ENCODE measurements around the gene RNF13. TPM values are rescaled to one million over a fixed set of nuclear protein-coding genes. Genes with fewer than 3 reads are reported as not detected.
A peak's percentile ranks its signal among the peaks of the same experiment; 100 is the strongest.

RNF13 gene
- total and polyA plus RNA-seq, 2 of the 4 experiments (the other 2 are of a cell fraction), result 12.8 to 29.8 TPM

DNA sequence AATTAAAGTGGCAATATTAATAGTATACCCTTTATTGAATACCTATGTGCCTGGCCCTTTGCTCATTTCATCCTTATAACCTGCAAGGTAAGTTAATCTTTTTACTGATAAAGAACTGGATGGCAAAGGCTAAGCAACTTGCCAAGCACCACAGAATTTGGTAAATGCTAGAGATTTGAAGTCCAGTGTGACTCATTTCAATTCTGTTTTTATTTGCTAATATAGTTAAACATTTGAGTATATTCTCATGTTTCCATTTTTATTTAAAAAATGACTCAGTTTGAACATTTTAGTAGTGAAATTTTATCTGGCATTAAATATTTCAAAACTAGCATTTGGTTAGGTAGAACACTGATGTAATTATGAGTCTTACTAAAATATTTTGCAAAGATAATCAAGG is 146.4 kb downstream of the RNF13 start:
- Histone ChIP-seq H2AK9ac (replicated peaks; ENCODE audit: low read depth, low read length, poor library complexity) (no peak overlapping the region), H2BK5ac (ENCODE audit: low read depth, low read length, poor library complexity, severe bottlenecking) (no peak overlapping the region), H3K9me1 (ENCODE audit: insufficient read depth, low read length) (no peaks in the 10 kb centered on the region; the same call in 1 of the 2 replicates), H3K4me2 (ENCODE audit: low read depth, low read length) (no peak overlapping the region), H3K27me3 (ENCODE audit: control insufficient read depth, insufficient read depth, low read length) (no peaks in the 10 kb centered on the region), H3K4me3 (ENCODE audit: insufficient read depth, low read depth, low read length) (no peak overlapping the region), H3K9me3 (ENCODE audit: control insufficient read depth, insufficient read depth, low read length) (no peaks in the 10 kb centered on the region), H4K5ac (ENCODE audit: low read depth, low read length) (no peak overlapping the region), H2AFZ (replicated peaks; ENCODE audit: low read length, poor library complexity) (no peak overlapping the region), H2BK20ac (ENCODE audit: low read depth, low read length) (no peak overlapping the region), H3K36me3 (ENCODE audit: control insufficient read depth, insufficient read depth, low read length) (0 out of 2 replicates have a peak, but pooled peaks cover 3% of the 10 kb centered on the region), H3K27ac (ENCODE audit: insufficient read depth, low read length) (no peak overlapping the region), H2AK5ac (ENCODE audit: low read depth, low read length) (no peak overlapping the region), H3K4ac (ENCODE audit: low read depth, low read length) (no peak overlapping the region), H3K56ac (ENCODE audit: extremely low read depth, insufficient read depth, low read length) (no peak overlapping the region), H3K9ac (ENCODE audit: low read depth, low read length) (no peak overlapping the region), H4K91ac (ENCODE audit: insufficient read depth, low read depth, low read length) (no peak overlapping the region), H2BK120ac (ENCODE audit: low read depth, low read length) (no peak overlapping the region), H4K8ac (ENCODE audit: low read depth in 2 of 2, low read length in 2 of 2) (no peak overlapping the region), H3K4me1 (ENCODE audit: control insufficient read depth, insufficient read depth, low read length) (no peaks in the 10 kb centered on the region; the same call in 1 of the 2 replicates), H3K79me1 (ENCODE audit: low read depth in 1 of 2, low read length in 2 of 2) (peaks cover 21 to 54% of the 10 kb centered on the region in 2 experiments), H3K23ac (ENCODE audit: low read depth, low read length) (no peak overlapping the region), H3K18ac (ENCODE audit: low read depth, low read length) (no peak overlapping the region), H2BK15ac (ENCODE audit: low read depth, low read length) (no peak overlapping the region), H3K14ac (replicated peaks; ENCODE audit: low read depth, low read length) (no peak overlapping the region), H4K20me1 (ENCODE audit: insufficient read depth, low read length) (peaks cover 34% of the 10 kb centered on the region; the same call in 1 of the 2 replicates)
- DNase-seq, result peak; percentile 34
- CTCF ChIA-PET, result no interaction called here
- in situ Hi-C loops (cut with MboI; ENCODE audit: low sequenced_read_pairs) (no loop called here), intact Hi-C loops (cut with micrococcal nuclease) (no loop called here), dilution Hi-C loops (cut with HindIII; ENCODE audit: low sequenced_read_pairs, unreplicated experiment) (no loop called here)
- ATAC-seq (ENCODE audit: low read depth), result peak; percentile 48
- POLR2A ChIA-PET (ENCODE audit: unreplicated experiment), result no interaction called here
- BruUV-seq (replicated peaks), result no TSS peak
- TF ChIP-seq CHD1 (IDR thresholded peaks at IDR 0.05; ENCODE audit: low read depth, low read length) (no peak), MAFK (IDR thresholded peaks at IDR 0.05; ENCODE audit: low read depth, low read length) (no peak), FOS (IDR thresholded peaks at IDR 0.05; ENCODE audit: low read depth, low read length) (no peak), MXI1 (IDR thresholded peaks at IDR 0.05; ENCODE audit: borderline replicate concordance, low read depth, low read length) (no peak), SMC3 (IDR thresholded peaks at IDR 0.05; ENCODE audit: low read depth, low read length) (no peak), RCOR1 (IDR thresholded peaks at IDR 0.05; ENCODE audit: insufficient replicate concordance, low read length) (no peak), NFE2L2 (IDR thresholded peaks at IDR 0.05; ENCODE audit: low read depth, low read length) (no peak), POLR2A (IDR thresholded peaks at IDR 0.05; ENCODE audit: low read depth, low read length) (no peak)
- TF ChIP-seq, protein P1, sequence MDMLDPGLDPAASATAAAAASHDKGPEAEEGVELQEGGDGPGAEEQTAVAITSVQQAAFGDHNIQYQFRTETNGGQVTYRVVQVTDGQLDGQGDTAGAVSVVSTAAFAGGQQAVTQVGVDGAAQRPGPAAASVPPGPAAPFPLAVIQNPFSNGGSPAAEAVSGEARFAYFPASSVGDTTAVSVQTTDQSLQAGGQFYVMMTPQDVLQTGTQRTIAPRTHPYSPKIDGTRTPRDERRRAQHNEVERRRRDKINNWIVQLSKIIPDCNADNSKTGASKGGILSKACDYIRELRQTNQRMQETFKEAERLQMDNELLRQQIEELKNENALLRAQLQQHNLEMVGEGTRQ (IDR thresholded peaks at IDR 0.05; ENCODE audit: low read depth, low read length), result no peak
- TF ChIP-seq, protein P2, sequence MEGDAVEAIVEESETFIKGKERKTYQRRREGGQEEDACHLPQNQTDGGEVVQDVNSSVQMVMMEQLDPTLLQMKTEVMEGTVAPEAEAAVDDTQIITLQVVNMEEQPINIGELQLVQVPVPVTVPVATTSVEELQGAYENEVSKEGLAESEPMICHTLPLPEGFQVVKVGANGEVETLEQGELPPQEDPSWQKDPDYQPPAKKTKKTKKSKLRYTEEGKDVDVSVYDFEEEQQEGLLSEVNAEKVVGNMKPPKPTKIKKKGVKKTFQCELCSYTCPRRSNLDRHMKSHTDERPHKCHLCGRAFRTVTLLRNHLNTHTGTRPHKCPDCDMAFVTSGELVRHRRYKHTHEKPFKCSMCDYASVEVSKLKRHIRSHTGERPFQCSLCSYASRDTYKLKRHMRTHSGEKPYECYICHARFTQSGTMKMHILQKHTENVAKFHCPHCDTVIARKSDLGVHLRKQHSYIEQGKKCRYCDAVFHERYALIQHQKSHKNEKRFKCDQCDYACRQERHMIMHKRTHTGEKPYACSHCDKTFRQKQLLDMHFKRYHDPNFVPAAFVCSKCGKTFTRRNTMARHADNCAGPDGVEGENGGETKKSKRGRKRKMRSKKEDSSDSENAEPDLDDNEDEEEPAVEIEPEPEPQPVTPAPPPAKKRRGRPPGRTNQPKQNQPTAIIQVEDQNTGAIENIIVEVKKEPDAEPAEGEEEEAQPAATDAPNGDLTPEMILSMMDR (conservative IDR thresholded peaks at IDR 0.05; ENCODE audit: low read depth, low read length), result no peak

Measured in IMR-90 (cell line).